GM21825 (cell line): Measurements from ENCODE around the gene RAB20.
A peak's percentile ranks its signal among the peaks of the same experiment; 100 is the strongest.
"Not testable (repeated sequence)": the region's sequence is repeated elsewhere in the genome, so short reads cannot be mapped to it uniquely, and the experiment has no call there.

Experiments
- ATAC-seq: cut with Tn5 transposase; IDR thresholded peaks from one replicate; pipeline ENCODE4 v1.9.1; 2021; ENCODE audit warnings: mild to moderate bottlenecking, moderate library complexity; ENCODE audit not compliant: unreplicated experiment

The RAB20 gene

DNA sequence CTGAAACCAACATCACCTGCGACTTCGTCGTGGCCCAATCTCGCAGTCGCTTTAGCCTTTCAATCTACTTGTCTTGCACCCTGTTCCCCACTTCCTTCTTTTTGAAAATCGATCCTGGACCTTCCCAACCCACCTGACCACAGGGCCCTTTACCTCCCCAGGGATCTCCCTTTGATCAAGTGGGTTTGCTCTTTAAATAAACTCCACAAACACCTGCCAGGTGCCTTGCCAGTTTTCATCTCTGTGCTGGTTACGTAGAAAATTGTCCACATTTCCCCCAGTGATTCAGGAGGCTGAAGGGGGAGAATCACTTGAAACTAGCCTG lies 14.5 kb upstream of the RAB20 start:
- ATAC-seq, result peak; percentile 8

DNA sequence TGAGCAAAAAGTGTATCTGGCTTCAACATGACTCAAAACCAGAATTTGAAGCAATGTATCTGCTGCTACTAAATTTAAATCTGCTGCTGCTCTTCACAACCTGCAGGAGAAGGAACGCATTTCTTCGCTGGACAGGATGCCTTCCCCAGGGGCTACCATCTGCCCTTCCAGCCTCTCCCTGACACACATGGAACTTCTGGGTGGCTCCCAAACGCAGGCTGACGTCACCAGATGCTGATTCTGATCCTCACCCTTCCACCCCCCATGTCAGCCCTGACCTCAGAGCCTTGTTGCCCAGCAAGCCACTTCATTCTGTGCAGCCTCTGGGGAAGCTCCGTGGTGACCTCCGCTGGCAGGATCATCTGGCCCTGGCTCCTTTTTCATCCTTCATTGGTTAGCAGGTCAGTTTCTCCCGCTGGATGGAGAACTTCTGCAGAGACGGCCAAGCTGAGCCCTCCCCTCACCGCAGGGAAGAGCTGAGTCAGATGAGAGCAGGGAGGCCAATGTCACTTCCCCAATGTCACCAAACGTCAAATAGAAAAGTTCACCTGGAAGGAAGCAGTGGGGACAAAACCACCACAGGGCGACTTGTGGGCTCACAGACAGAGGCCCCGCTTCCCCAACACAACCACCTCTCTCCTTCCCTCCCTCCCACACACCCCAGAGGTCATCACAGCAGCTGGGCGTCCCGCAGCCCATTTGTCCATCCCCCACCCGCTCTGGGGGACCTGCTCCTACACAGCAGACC lies 14.0 kb upstream of the RAB20 start:
- ATAC-seq, result peak; percentile 94

DNA sequence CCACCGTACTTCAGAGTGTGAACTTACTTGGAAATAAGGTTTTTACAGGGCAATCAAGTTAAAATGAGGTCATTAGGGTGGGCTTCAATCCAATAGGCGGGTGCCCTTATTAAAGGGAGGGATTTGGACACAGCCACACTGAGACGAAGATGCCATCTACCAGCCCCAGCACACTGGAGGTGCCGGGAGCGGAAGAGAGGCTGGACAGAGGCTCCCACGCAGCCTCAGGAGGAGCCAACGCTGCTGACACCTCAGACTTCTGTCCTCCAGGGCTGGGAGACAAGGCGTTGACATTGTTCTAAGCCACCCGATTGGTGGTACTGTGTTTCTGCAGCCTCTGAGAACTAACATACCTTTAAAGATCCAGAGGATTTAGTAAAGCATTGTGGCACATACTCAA lies 12.6 kb upstream of the RAB20 start:
- ATAC-seq, result no peak

DNA sequence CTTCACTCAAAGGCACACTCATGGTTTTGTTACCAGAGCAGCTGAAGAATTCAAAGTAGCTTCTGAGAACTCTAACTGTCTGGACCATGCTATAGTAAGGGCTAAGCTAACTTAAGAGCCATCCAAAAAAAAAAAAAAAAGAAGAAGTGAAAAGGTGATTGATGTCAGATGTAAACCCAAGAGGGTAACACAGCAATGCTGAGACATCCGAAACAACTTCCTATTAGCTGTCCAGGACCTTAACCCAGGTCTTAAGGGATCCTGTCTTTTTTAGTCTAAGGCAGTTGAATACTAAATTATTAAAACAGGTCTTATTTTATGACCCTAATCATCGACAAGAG lies 11.2 kb upstream of the RAB20 start:
- ATAC-seq, result no peak

DNA sequence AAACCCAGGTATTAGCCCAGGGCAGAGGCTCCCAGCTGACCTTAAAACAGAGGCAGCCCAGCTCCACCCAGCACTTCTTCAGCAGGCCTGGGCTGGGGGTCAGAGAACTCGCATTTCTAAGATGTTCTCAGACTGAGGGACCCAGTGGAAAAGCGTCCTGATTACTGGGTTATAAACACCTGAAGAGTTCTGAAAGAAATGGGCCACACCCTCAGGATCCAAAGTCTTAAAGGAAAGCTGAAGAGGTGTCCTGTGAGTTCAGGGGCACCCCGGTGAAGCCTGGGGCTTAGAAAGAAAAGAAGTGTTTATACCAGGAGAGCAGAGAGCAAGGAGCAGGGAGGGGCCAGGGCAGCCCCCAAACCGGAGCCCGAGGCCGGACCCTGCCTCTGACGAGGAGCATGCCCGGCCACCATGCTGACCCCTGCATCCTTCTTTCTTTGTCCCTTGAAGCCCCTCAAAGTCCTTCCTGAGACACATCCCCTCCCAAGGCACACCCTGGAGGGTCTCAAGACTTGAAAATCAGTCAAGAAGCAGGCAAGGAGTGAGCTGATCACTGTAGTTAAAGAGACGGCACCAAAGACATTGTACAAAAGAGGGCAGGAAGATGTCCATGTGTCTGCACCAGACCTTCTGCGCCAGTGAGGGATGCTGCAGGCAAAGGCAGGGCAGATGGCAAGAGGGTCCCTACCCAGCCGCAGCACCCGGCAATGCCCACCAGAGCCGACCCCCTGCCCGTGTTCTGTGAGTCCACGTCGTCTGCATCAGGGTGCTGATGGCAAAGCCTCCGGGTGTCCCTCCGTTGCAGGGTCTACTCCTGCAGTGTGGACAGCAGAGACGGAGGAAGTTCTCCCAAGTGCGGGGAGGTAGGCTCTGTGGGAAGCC lies 10.6 kb upstream of the RAB20 start:
- ATAC-seq, result no peak

DNA sequence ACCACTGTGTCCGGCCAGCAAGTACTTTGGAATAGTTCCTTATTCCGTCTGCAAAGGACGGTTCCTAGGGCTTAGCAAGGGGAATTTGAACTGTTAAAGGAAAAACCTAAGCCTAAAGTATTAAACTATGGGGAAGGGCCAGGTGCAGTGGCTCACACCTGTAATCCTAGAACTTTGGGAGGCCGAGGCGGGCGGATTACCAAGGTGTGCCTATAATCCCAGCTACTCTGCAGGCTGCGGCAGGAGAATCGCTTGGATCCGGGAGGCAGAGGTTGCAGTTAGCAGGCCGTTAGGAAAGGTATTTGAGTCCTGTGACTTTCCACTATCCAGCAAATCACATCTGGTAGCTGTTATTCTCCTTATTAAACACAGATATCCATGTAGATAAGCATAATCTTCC lies 9.4 kb upstream of the RAB20 start:
- no peak for ATAC-seq

DNA sequence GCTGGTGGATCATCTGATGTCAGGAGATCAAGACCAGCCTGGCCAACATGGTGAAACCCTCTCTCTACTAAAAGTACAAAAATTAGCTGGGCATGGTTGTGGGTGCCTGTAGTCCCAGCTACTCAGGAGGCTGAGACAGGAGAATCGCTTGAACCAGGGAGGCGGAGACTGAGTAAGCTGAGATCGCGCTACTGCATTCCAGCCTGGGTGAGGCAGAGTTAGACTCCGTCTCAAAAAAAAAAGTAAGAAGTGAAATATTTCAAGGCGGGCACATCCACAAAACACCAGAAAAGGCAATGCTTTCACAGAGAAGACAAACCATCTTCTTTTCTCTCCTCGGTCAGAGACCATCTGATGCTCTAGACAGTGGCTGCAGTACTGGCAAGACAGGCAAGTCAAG lies 8.4 kb upstream of the RAB20 start:
- ATAC-seq, result not testable (repeated sequence)

DNA sequence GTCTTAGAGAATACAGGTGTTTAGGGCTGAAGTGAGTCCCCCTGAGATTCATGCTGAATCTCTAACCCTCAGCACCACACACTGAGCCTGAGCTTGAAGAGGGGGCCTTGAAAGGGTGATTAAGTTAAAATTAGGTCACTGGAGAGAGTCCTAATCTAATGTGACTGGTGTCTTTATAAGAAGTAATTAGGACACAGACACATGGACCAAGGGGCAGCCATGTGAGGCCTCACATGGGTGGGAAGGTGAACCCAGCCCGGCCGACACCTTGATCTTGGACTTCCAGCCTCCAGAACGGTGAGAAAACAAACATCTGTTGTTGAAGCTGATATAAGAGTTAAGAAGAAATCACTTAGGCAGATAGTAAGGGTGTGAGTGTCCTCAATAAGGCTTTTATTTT lies 7.1 kb upstream of the RAB20 start:
- no peak for ATAC-seq

DNA sequence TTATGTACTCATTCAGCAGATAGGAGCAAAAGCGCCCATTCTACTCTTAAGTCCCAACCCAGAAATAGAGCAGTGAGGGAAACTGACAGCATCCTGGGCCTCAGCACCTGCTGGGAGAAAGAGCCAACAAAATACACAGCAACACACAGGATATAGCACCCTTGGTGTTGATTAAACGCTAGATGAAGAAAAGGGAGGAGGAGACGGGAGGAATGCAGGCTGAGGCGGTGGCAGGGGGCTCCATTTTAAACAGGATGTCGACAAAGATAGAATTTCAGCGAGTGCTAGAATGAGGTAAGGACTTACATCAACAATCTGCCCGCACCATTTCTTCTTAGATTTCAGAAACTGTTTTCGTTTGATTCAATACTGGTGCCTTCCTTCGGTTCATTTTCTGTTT lies 4.6 kb upstream of the RAB20 start:
- no peak for ATAC-seq

DNA sequence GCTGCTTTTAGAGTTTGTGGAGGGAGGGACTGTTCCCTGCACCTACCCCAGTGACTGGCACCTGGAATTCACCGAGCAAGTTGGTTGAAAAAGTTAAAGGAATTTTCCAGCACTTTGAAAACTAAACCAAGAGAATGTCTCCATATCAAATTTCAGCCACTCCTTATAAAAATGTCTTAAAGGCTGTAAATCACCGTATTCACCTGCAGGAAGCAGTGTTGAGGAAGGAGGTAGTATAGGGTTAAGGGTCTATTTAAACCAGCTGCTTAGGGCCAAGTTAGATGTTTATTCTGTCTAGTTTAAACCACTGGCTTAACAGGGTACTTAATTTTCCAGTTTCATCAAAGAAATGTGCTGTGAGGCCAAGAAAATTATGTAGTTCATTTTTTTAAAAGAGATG lies 3.8 kb upstream of the RAB20 start:
- ATAC-seq, result no peak

DNA sequence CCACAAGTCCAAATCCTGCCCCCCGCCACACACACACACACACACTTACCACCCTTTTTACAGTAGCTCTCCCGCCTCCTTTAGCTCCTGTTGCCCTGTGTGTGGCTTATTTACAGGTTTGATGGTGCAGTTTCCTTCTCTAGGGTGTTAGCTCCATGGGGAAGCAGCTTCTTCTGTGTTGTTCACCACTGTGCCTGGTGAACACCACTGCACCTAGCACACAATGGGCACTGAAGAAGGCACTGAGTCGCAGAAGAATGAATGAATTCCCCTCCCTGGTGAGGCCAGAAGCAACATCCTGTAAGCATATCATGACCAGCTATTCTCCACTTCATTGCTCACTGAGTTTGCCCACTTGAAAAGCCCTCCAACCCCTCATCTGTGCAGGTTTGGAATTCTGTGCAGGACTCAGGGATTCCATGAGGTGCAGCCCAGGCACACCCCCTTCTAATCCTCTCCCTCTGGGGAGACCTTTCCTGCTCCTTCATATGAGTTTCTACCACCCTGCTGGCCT lies 3.0 kb upstream of the RAB20 start:
- no peak for ATAC-seq

DNA sequence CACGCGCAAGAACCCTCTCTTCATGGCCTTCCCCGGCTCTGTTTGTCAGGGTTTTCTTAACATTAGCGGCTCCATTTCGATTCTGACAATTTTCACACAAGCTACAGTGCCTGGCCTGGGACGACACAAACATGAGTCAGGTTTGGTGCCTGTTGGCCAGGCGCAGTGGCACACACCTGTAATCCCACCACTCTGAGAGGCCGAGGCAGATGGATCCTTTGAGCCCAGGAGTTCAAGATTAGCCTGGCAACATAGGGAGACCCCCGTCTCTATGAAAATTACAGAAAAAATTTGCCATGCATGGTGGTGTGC lies 1.9 kb upstream of the RAB20 start:
- ATAC-seq, result no peak

DNA sequence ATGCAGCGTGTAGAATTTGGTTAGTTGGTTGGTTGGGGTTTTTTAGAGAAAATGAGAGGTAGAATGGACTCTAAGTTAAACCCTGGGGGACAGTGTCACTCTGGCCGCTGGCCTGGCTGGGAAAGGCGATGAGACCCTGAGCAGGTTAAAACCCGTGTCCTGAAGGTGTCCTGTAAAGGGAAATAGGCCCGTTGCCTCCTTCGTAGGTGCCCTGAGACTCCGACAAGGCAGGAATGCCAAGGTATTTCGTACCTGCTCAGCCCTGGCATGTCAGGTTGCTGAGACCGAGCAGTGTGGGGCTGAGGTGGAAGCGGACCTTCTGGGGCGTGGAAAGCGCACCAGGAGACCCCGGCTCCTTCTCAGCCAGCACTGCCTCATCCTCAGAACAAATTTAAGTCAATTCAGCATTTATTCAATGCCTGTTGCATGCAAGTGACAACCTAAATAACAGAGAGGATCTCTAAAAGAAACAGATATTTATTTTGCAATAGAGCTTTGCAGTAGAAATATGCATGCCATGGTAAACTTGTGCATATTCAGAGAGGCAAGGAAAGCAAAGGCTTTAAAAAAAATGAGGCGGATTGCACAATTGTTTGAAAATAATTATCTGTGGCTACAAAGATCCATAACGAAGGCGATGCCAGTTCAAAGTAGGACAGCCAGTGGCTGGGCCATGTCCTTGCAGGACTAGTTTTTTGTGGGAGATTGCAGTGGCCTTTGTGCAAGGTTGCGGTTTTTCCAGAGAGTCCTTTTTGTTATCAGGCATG lies 1.4 kb upstream of the RAB20 start:
- no peak for ATAC-seq

DNA sequence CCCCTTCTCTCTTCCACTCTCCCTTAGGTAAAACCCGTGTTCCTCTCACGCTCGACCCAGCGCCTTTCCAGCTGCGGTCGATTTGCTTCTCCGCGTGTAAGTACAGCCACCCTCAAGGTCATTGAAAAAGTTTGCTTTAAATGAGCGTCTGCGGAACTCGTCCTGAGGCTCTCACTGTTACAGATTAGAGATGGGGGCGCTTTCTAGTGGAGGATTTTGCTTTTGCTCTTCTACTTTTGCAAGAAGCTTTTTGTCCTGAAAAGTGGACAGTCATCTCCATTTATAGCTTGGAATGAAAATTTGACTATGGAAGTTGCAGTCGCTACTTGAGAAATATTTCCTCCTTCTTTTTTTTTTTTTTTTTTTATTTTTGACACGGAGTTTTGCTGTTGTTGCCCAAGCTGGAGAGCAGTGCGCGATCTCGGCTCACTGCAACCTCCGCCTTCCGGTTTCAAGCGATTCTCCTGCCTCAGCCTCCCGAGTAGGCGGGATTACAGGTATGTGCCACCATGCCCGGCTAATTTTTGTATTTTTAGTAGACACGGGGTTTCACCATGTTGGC lies 595 bp upstream of the RAB20 start:
- ATAC-seq, result no peak

DNA sequence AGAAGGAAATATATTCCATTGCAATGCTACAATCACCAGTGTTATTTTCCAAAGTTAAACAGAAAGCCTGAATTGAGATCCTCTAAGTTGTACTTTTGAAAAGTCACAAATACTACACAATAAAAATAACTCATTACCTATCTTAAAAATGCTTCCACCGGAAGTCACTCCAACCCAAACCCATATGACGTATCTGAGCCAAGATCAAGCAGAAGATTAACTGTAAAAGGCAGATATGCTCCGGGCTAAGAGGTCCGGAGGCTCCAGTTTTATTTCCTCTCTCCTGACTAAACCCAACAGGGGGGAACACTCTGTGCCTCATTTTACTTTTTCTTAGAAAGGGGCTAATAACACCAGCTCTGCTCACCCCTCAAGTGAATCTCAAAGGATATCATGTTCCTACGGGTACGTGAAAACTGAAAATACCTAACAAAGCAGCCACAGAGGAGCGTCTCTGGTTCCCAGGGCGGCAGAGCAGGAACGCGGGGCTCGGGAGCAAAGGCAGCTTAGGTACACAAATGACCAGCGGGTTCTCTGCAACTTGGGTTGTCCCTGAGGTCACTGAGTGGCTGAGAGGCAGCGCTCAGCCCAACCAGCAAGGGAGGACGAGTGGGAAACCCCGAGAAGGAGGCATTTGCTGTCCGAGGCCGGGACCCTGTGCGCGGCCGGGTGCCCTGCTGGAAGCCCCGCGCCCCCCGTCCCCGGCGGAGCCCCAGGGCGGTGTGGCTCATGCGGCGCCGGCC lies 750 bp downstream of the RAB20 start:
- ATAC-seq, result peak; percentile 18

DNA sequence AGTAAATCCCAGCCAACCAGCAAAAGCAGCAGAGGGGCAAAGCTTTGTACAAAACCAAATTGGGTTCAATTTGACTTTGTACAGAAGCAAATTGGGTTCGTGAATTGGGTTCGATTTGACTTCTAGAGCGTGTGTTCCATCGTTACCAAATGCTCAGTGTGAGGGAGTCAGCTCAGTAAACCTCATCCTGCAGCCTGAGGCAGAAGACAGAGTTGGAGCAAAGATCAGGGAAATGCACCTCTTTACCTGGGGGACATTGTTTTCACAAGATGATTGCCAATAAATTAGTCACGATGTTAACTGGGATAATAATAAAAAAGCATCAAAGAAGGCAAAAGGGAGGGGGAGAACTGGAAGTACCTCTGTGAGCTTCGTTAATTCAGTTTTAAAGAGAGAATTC lies 1.5 kb downstream of the RAB20 start:
- ATAC-seq, result no peak

DNA sequence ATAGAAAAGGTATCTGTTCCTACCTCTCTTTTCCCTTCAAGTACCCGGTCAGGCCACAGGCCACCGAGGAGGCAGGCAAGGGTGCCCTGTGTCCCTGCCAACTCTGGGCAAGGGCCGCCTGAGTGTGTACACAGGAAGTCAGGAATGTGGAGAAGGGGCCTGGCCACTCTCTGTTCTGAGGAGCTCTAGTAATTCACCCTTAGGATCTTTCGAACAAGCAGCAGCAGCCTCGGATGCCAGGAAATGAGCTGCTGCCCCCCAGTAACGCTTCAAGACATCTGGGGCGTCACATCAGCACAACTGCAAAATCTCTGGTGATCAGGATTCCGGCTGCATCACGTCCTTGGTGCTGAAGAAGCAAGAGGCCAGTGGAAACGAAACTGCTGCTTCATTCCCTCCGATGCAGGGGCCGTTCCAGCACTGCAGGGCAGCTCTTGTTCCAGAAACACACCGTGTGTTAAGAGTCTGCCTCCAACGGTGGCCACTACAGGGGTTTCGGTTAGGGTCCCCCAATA lies 2.0 kb downstream of the RAB20 start:
- ATAC-seq, result no peak

DNA sequence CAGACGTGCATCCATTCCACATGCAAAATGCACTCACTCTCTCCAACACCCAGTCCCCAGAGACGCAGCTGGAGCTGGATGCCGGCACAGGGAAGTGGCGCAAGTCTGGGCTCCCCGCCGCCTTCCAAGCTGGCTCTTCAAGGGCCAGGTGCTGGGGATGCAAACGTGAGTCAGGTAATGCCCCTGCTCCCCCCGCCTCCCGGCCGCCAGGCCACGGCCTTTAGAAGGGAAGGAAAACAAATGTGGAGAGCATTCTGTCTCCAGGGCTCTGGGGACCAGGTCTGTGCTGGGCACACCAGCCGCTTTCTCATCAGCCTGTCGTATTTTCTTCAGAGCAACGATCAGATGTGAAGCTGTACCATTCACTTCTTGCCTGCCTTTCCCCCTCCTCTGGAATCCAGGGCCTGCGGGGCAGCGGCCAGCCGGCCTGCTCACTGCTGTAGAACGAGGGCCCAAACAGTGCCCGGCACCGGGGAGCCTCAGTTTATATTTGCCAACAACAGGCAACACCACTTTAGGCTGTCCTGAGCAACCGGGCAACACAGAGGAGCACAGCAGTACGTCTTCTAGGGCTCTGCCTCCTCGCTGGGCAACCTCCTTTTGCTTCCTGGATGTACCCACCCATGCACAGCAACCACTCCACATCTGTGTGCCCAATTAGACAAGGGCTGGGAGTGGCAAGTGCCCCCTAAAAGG lies 3.8 kb downstream of the RAB20 start:
- ATAC-seq, result no peak

DNA sequence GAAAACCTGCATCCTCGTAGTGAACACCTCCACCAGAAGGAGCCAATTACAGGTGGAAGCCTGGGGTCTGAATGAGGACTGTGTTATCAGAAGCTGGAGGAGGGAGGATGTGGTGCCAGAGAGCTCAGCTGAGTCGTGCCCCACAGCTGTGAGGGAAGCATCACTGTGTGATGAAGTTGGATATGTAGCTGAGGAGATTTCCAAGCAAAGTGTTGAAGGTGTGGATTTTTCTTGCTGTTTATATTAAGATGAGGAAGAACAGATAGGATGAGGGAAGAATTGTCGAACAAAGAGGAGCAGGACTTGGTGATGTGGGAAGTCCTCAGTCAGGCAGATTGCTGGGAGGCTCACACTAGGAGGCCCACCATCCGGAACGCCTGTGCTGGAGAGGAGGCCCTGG lies 4.4 kb downstream of the RAB20 start:
- ATAC-seq, result no peak

DNA sequence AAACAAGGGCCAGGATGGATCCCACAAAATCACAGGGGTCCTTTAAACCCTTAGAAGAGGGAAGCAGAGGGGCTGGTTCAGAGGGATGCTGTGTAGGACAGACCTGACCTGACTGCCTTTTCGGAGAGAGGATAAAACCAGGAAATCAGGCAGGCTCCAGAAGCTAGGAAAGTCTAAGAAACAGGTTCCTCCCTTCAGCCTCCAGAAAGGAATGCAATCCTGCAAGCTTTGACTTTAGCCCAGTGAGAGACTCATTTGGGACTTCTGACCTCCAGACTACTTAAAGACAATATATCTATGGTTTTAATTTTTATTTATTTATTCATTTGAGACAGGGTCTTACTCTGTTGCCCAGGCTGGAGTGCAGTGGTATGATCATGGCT lies 5.3 kb downstream of the RAB20 start:
- ATAC-seq, result no peak
